GM12878 (cell line): ENCODE measurements around the gene MDN1. TPM values are rescaled to one million over a fixed set of nuclear protein-coding genes. Genes with fewer than 3 reads are reported as not detected.
A peak's percentile ranks its signal among the peaks of the same experiment; 100 is the strongest.

Source experiments
- EGR1 ChIP-seq, 2 experiments: IDR thresholded peaks; 1 replicate in 1 of 2; 2 replicates in 1 of 2; pipeline ENCODE4 v1.6.1; 2011 to 2012; ENCODE audit warnings: low read depth in 2 of 2, low read length in 2 of 2, borderline replicate concordance in 1 of 2, mild to moderate bottlenecking in 1 of 2, moderate library complexity in 1 of 2
- GATAD2B ChIP-seq: fragments of 450-650 bp; conservative IDR thresholded peaks from 2 replicates; pipeline ENCODE4 v1.6.1; 2017; ENCODE audit warnings: low read depth, mild to moderate bottlenecking, moderate library complexity
- HCFC1 ChIP-seq: fragments of 150-350 bp; IDR thresholded peaks from 2 replicates; pipeline ENCODE4 v1.6.1; 2014; ENCODE audit warnings: low read length
- MLLT1 ChIP-seq: fragments of 450-650 bp; IDR thresholded peaks from 2 replicates; pipeline ENCODE4 v1.6.1; 2016; ENCODE audit warnings: mild to moderate bottlenecking
- MXI1 ChIP-seq: fragments of 150-350 bp; IDR thresholded peaks from 2 replicates; pipeline ENCODE4 v1.6.1; 2011; ENCODE audit warnings: low read depth, mild to moderate bottlenecking, inconsistent platforms, low read length, improper control_type of control experiment
- NR2C1 ChIP-seq: fragments of 450-650 bp; IDR thresholded peaks from 2 replicates; pipeline ENCODE4 v1.6.1; 2017; ENCODE audit warnings: antibody characterized with exemption, mild to moderate bottlenecking, moderate library complexity
- PML ChIP-seq: IDR thresholded peaks from 2 replicates; pipeline ENCODE4 v1.6.1; 2012; ENCODE audit warnings: low read length, inconsistent platforms
- STAT3 ChIP-seq: IDR thresholded peaks from 2 replicates; pipeline ENCODE4 v1.6.1; 2011; ENCODE audit warnings: low read depth, low read length, improper control_type of control experiment
- TBL1XR1 ChIP-seq: IDR thresholded peaks from 2 replicates; pipeline ENCODE4 v1.6.1; 2012; ENCODE audit warnings: low read depth, low read length, improper control_type of control experiment
- ZNF274 ChIP-seq: IDR thresholded peaks from one replicate; pipeline ENCODE4 v1.8.0; 2011; ENCODE audit not compliant: insufficient read length, insufficient read depth
- ZZZ3 ChIP-seq: IDR thresholded peaks from 2 replicates; pipeline ENCODE4 v1.6.1; 2011; ENCODE audit warnings: low read depth; ENCODE audit not compliant: control insufficient read depth, insufficient read length
- polyA plus RNA-seq, 11 experiments: library from polyadenylated mRNA; depleted of rRNA in 4 of 11; unstranded in 6 of 11; stranded (reverse) in 5 of 11; fragments of >200 nt; fragmentation: Nextera tagmentation in 4 of 11; fragmentation: Illumina TruSeq in 1 of 11; extraction: Ambion mirVana in 4 of 11; extraction: Trizol in 1 of 11; gene quantifications; 1 replicate in 1 of 11; 2 replicates in 10 of 11; pipeline versions ENCODE4 v1.2.1 to v1.2.3, GENCODE V29; 2011 to 2016; ENCODE audit warnings: inconsistent platforms in 2 of 11, missing spikeins in 2 of 11, low read depth in 1 of 11
- total RNA-seq, 4 experiments: library from RNA; depleted of rRNA in 3 of 4; stranded (reverse); fragments of >200 nt in 3 of 4; fragmentation: Illumina TruSeq in 1 of 4; extraction: Trizol in 1 of 4; gene quantifications; 2 replicates each; pipeline versions ENCODE4 v1.2.1 to v1.2.3, GENCODE V29; 2013 to 2021
- TF ChIP-seq, protein P1 (sequence below): fragments of 450-650 bp; IDR thresholded peaks from 2 replicates; pipeline ENCODE4 v1.6.1; 2016; ENCODE audit warnings: mild to moderate bottlenecking, moderate library complexity, borderline replicate concordance
- TF ChIP-seq, protein P2 (sequence below): fragments of 450-650 bp; IDR thresholded peaks from 2 replicates; pipeline ENCODE4 v1.6.1; 2018; ENCODE audit warnings: mild to moderate bottlenecking, low read depth, moderate library complexity; ENCODE audit not compliant: partially characterized antibody
- TF ChIP-seq, protein P3 (sequence below): IDR thresholded peaks from 2 replicates; pipeline ENCODE4 v1.6.1; 2012; ENCODE audit warnings: improper control_type of control experiment, low read depth, low read length; ENCODE audit not compliant: insufficient replicate concordance

Gene MDN1
- total and polyA plus RNA-seq, 10 of the 15 experiments (the other 5 are each of a cell fraction or from before 2014, with no cell fraction given), result 14.3 to 50.1 (median 22.1) TPM

DNA sequence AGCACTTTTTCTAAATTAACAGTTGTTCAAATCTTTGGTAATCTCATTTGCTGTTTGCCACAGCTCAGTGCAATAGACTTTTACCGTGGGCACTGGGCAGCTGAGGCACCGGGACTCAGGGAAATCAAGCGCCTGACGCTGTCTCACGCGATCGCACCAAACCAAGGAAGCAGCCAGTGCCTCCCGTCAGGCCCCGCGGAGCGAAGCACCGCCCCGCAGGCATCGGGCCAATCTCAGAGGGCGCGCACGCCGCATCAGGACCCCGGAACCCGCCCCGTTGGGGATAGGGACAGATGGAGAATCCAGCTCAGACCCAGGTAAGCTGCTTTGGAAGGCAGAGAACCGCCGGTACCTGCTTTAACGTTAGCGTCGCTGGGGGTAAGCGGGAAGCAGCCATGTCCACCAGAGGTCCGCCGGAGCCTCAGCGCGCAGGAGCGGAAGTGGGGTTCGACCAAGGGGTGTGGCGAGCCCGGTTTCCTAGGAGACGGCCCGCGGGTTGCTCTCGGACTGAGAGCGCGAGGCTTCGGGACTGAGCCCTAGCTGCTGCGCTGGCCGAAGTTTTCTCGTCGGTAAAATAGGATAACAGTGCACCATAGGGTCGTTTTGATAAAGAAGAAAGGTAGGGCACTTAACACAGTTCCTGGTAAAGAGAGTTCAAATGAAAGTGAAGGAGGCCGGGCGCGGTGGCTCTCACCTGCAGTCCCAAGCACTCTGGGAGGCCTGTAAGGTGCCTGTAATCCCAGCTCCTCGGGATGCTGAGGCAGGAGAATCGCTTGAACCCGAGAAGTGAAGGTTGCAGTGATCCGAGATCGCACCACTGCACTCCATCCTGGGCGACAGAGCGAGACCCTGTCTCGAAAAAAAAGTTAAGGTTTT lies 181.0 kb downstream of the MDN1 start, which contains the start of gene LYRM2 (continued):
- TF ChIP-seq, protein P1, sequence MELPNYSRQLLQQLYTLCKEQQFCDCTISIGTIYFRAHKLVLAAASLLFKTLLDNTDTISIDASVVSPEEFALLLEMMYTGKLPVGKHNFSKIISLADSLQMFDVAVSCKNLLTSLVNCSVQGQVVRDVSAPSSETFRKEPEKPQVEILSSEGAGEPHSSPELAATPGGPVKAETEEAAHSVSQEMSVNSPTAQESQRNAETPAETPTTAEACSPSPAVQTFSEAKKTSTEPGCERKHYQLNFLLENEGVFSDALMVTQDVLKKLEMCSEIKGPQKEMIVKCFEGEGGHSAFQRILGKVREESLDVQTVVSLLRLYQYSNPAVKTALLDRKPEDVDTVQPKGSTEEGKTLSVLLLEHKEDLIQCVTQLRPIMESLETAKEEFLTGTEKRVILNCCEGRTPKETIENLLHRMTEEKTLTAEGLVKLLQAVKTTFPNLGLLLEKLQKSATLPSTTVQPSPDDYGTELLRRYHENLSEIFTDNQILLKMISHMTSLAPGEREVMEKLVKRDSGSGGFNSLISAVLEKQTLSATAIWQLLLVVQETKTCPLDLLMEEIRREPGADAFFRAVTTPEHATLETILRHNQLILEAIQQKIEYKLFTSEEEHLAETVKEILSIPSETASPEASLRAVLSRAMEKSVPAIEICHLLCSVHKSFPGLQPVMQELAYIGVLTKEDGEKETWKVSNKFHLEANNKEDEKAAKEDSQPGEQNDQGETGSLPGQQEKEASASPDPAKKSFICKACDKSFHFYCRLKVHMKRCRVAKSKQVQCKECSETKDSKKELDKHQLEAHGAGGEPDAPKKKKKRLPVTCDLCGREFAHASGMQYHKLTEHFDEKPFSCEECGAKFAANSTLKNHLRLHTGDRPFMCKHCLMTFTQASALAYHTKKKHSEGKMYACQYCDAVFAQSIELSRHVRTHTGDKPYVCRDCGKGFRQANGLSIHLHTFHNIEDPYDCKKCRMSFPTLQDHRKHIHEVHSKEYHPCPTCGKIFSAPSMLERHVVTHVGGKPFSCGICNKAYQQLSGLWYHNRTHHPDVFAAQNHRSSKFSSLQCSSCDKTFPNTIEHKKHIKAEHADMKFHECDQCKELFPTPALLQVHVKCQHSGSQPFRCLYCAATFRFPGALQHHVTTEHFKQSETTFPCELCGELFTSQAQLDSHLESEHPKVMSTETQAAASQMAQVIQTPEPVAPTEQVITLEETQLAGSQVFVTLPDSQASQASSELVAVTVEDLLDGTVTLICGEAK, result peak; percentile 60; the same call in 1 of the 2 replicates
- TF ChIP-seq ZNF274, result no peak
- TF ChIP-seq EGR1 (IDR thresholded peaks at IDR 0.05; ENCODE audit: borderline replicate concordance in 1 of 2, low read depth in 2 of 2, low read length in 2 of 2), result no peak
- TF ChIP-seq MXI1, result peak; percentile 72
- peak; percentile 77; the same call in 1 of the 2 replicates for TF ChIP-seq GATAD2B
- TF ChIP-seq HCFC1, result peak; percentile 35; the same call in 1 of the 2 replicates
- TF ChIP-seq STAT3, result no peak
- TF ChIP-seq, protein P2, sequence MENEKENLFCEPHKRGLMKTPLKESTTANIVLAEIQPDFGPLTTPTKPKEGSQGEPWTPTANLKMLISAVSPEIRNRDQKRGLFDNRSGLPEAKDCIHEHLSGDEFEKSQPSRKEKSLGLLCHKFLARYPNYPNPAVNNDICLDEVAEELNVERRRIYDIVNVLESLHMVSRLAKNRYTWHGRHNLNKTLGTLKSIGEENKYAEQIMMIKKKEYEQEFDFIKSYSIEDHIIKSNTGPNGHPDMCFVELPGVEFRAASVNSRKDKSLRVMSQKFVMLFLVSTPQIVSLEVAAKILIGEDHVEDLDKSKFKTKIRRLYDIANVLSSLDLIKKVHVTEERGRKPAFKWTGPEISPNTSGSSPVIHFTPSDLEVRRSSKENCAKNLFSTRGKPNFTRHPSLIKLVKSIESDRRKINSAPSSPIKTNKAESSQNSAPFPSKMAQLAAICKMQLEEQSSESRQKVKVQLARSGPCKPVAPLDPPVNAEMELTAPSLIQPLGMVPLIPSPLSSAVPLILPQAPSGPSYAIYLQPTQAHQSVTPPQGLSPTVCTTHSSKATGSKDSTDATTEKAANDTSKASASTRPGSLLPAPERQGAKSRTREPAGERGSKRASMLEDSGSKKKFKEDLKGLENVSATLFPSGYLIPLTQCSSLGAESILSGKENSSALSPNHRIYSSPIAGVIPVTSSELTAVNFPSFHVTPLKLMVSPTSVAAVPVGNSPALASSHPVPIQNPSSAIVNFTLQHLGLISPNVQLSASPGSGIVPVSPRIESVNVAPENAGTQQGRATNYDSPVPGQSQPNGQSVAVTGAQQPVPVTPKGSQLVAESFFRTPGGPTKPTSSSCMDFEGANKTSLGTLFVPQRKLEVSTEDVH, result no peak
- TF ChIP-seq ZZZ3, result no peak
- peak; percentile 98 for TF ChIP-seq PML
- TF ChIP-seq, protein P3, sequence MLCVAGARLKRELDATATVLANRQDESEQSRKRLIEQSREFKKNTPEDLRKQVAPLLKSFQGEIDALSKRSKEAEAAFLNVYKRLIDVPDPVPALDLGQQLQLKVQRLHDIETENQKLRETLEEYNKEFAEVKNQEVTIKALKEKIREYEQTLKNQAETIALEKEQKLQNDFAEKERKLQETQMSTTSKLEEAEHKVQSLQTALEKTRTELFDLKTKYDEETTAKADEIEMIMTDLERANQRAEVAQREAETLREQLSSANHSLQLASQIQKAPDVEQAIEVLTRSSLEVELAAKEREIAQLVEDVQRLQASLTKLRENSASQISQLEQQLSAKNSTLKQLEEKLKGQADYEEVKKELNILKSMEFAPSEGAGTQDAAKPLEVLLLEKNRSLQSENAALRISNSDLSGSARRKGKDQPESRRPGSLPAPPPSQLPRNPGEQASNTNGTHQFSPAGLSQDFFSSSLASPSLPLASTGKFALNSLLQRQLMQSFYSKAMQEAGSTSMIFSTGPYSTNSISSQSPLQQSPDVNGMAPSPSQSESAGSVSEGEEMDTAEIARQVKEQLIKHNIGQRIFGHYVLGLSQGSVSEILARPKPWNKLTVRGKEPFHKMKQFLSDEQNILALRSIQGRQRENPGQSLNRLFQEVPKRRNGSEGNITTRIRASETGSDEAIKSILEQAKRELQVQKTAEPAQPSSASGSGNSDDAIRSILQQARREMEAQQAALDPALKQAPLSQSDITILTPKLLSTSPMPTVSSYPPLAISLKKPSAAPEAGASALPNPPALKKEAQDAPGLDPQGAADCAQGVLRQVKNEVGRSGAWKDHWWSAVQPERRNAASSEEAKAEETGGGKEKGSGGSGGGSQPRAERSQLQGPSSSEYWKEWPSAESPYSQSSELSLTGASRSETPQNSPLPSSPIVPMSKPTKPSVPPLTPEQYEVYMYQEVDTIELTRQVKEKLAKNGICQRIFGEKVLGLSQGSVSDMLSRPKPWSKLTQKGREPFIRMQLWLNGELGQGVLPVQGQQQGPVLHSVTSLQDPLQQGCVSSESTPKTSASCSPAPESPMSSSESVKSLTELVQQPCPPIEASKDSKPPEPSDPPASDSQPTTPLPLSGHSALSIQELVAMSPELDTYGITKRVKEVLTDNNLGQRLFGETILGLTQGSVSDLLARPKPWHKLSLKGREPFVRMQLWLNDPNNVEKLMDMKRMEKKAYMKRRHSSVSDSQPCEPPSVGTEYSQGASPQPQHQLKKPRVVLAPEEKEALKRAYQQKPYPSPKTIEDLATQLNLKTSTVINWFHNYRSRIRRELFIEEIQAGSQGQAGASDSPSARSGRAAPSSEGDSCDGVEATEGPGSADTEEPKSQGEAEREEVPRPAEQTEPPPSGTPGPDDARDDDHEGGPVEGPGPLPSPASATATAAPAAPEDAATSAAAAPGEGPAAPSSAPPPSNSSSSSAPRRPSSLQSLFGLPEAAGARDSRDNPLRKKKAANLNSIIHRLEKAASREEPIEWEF, result no peak
- peak; percentile 50; the same call in 1 of the 2 replicates for TF ChIP-seq MLLT1
- no peak for TF ChIP-seq NR2C1
- TF ChIP-seq TBL1XR1, result no peak
